ENCODE results near the gene DNLZ. TPM values are rescaled to one million over a fixed set of nuclear protein-coding genes. Genes with fewer than 3 reads are reported as not detected.

Gene DNLZ
- total and polyA plus RNA-seq, 2 donors (not counting 1 experiment from before 2014, with no cell fraction given): 23.0 to 42.0 TPM

DNA sequence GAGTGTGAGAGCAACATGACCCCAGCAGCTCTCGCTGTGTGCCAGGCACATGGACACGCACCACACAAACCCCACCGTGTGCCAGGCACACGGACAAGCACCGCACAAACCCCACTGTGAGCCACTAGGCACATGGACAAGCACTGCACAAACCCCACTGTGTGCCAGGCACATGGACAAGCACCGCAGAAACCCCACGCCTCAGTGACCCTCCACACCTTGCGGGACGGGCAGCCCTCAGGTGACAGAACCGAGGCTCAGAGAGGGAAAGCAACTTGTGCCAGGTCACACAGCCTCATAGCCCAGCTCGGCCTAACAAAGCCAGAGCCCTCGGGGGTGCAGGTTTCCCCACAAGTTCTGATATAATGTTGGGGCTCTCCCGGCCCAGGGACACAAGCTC, 38.2 kb downstream of the DNLZ start:
- intact Hi-C loops (cut with micrococcal nuclease): no loop called here

DNA sequence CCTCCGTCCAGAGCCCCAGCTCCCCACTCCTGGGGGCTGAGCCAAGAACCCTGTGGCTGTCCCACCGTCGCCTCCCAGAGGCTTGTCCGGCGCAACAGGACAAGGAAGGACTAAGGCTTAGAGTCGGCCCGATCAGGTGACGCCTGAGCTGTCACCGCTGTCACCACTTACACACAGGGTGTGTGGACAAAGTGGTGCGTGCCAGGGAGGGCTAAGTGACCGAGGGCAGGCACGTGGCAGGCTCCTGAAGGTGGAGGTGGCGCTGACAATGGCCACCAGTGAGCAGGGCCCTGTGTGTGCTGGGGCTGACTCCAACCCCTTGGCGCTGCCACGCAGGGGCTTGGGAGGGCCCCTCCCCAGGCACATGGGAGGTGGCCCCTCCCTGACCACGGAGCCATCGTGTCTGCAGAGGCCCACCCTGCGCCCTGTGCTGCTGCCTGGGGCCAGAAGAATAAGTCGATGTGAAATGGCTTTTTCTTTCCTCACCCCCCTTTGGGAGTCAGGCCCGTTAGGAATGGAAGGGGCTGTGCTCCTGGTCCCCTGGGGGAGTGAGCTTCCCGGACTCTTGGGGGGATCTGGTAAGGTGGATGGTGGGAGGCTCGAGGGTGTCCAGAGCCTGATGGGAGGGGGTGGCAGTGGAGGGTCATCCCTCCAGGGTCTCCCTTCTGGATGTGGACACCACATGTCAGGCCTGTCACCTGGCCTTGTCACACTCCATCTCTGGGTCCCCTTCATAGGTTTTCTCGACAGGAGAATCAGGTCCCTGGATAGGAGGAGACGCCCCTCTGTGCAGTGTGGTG, 38.8 kb downstream of the DNLZ start:
- H3K9me3 Mint-ChIP-seq (ENCODE audit: insufficient read depth): no peaks in the 10 kb centered on the region
- intact Hi-C loops (cut with micrococcal nuclease): no loop called here
- no peak overlapping the region for H3K27ac Mint-ChIP-seq
- Histone ChIP-seq H4K20me1 (ENCODE audit: control insufficient read depth, insufficient read depth, low read length, poor library complexity, severe bottlenecking) (no peaks in the 10 kb centered on the region), H3K27me3 (replicated peaks in 1 of 4; ENCODE audit: control extremely low read depth in 1 of 4, control insufficient read depth in 3 of 4, insufficient read depth in 4 of 4, low read length in 3 of 4) (peaks cover 0 to 27% (median 10%) of the 10 kb centered on the region in 4 experiments), H3K9ac (ENCODE audit: low read length) (no peak overlapping the region), H3K27ac (ENCODE audit: low read length in 2 of 2) (no peak overlapping the region), H3K4me1 (ENCODE audit: control insufficient read depth in 2 of 2, insufficient read depth in 2 of 2, low read length in 2 of 2) (peaks cover 22 to 31% of the 10 kb centered on the region in 2 donors), H3K4me2 (replicated peaks; ENCODE audit: low read depth, low read length, poor library complexity, severe bottlenecking) (no peak overlapping the region), H3K9me3 (ENCODE audit: control extremely low read depth in 1 of 3, control insufficient read depth in 2 of 3, insufficient read depth in 1 of 3, low read length in 2 of 3) (no peaks in the 10 kb centered on the region), H2AFZ (ENCODE audit: insufficient read depth, low read depth, low read length, poor library complexity, severe bottlenecking) (no peak overlapping the region), H3K79me2 (ENCODE audit: control insufficient read depth, insufficient read depth, low read length) (no peaks in the 10 kb centered on the region), H3K4me3 (ENCODE audit: control extremely low read depth in 1 of 5, extremely low read depth in 1 of 5, insufficient read depth in 1 of 5, low read depth in 2 of 5, low read length in 4 of 5) (no peak overlapping the region), H3K36me3 (replicated peaks in 1 of 2; ENCODE audit: control extremely low read depth in 1 of 2, control insufficient read depth in 1 of 2, extremely low read depth in 1 of 2, insufficient read depth in 2 of 2, low read length in 1 of 2) (no peaks in the 10 kb centered on the region)
- POLR2A ChIA-PET: no interaction called here
- no peak for DNase-seq
- no peak overlapping the region for H3K4me3 Mint-ChIP-seq
- ATAC-seq (ENCODE audit: low read depth): no peak
- H3K4me1 Mint-ChIP-seq: peaks cover 7% of the 10 kb centered on the region
- 90% methylated on average over 19 of the region's 24 CpGs for WGBS (ENCODE audit: insufficient coverage)
- no peak for TF ChIP-seq EZH2 (IDR thresholded peaks at IDR 0.05; ENCODE audit: borderline replicate concordance, insufficient read depth, low read depth, low read length, poor library complexity, severe bottlenecking)
- TF ChIP-seq, protein P1, sequence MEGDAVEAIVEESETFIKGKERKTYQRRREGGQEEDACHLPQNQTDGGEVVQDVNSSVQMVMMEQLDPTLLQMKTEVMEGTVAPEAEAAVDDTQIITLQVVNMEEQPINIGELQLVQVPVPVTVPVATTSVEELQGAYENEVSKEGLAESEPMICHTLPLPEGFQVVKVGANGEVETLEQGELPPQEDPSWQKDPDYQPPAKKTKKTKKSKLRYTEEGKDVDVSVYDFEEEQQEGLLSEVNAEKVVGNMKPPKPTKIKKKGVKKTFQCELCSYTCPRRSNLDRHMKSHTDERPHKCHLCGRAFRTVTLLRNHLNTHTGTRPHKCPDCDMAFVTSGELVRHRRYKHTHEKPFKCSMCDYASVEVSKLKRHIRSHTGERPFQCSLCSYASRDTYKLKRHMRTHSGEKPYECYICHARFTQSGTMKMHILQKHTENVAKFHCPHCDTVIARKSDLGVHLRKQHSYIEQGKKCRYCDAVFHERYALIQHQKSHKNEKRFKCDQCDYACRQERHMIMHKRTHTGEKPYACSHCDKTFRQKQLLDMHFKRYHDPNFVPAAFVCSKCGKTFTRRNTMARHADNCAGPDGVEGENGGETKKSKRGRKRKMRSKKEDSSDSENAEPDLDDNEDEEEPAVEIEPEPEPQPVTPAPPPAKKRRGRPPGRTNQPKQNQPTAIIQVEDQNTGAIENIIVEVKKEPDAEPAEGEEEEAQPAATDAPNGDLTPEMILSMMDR (IDR thresholded peaks at IDR 0.05): no peak
- CTCF ChIA-PET: interaction anchor here (1.0 to 1.3 kb wide), 2 partner anchors 12 to 38 kb away, joined by 3 read pairs; no protein-coding TSS in a partner anchor
- H3K27me3 Mint-ChIP-seq: peaks cover 8% of the 10 kb centered on the region

More for the DNA sequence above, 38.2 kb downstream of the DNLZ start:
- ATAC-seq (ENCODE audit: low read depth) (no peak), DNase-seq (no peak)
- POLR2A ChIA-PET: no interaction called here
- CTCF ChIA-PET: no interaction called here
- H3K9me3 ChIP-seq (ENCODE audit: control extremely low read depth in 1 of 3, control insufficient read depth in 2 of 3, insufficient read depth in 1 of 3, low read length in 2 of 3): no peaks in the 10 kb centered on the region
- H3K9me3 Mint-ChIP-seq (ENCODE audit: insufficient read depth): no peaks in the 10 kb centered on the region
- H4K20me1 ChIP-seq (ENCODE audit: control insufficient read depth, insufficient read depth, low read length, poor library complexity, severe bottlenecking): no peaks in the 10 kb centered on the region
- H3K36me3 ChIP-seq (replicated peaks in 1 of 2; ENCODE audit: control extremely low read depth in 1 of 2, control insufficient read depth in 1 of 2, extremely low read depth in 1 of 2, insufficient read depth in 2 of 2, low read length in 1 of 2): no peaks in the 10 kb centered on the region
- no peak overlapping the region for H3K9ac ChIP-seq (ENCODE audit: low read length)
- no peak overlapping the region for H3K4me3 ChIP-seq (ENCODE audit: control extremely low read depth in 1 of 5, extremely low read depth in 1 of 5, insufficient read depth in 1 of 5, low read depth in 2 of 5, low read length in 4 of 5)
- no peak overlapping the region for H3K27ac Mint-ChIP-seq
- H3K27me3 Mint-ChIP-seq: peaks cover 8% of the 10 kb centered on the region
- peaks cover 7% of the 10 kb centered on the region for H3K4me1 Mint-ChIP-seq
- no peak for TF ChIP-seq EZH2 (IDR thresholded peaks at IDR 0.05; ENCODE audit: borderline replicate concordance, insufficient read depth, low read depth, low read length, poor library complexity, severe bottlenecking)
- TF ChIP-seq, protein P1 (IDR thresholded peaks at IDR 0.05): no peak
- no peak overlapping the region for H3K4me2 ChIP-seq (replicated peaks; ENCODE audit: low read depth, low read length, poor library complexity, severe bottlenecking)
- H3K79me2 ChIP-seq (ENCODE audit: control insufficient read depth, insufficient read depth, low read length): peaks cover 6% of the 10 kb centered on the region
- H3K4me1 ChIP-seq (ENCODE audit: control insufficient read depth in 2 of 2, insufficient read depth in 2 of 2, low read length in 2 of 2): peaks cover 22 to 31% of the 10 kb centered on the region in 2 donors
- peaks cover 0 to 27% (median 12%) of the 10 kb centered on the region in 4 experiments for H3K27me3 ChIP-seq (replicated peaks in 1 of 4; ENCODE audit: control extremely low read depth in 1 of 4, control insufficient read depth in 3 of 4, insufficient read depth in 4 of 4, low read length in 3 of 4)
- no peak overlapping the region for H2AFZ ChIP-seq (ENCODE audit: insufficient read depth, low read depth, low read length, poor library complexity, severe bottlenecking)
- no peak overlapping the region for H3K4me3 Mint-ChIP-seq
- 90% methylated on average over 13 of the region's 13 CpGs for WGBS (ENCODE audit: insufficient coverage)
- no peak overlapping the region for H3K27ac ChIP-seq (ENCODE audit: low read length in 2 of 2)
